ENCODE measurements around the gene DIPK1A.

DIPK1A gene

GRCh38 chr1:92960395-92961130 lies 699 bp downstream of the DIPK1A start:
- peaks cover 5% of the 10 kb centered on the region; the same call in 1 of the 2 replicates for H3K4me1 ChIP-seq (ENCODE audit: control insufficient read depth, insufficient read depth, low read length)
- ChIA-PET CTCF (interaction anchor here (0.6 to 4.1 kb wide), 17 partner anchors 8 to 189 kb away, joined by 3 to 50 read pairs (median 3); no protein-coding TSS in a partner anchor), POLR2A (interaction anchor here (0.7 to 1.9 kb wide), 4 partner anchors 10 to 128 kb away, joined by 4 to 7 read pairs (median 4); no protein-coding TSS in a partner anchor)
- H3K36me3 ChIP-seq (ENCODE audit: control insufficient read depth in 2 of 2, insufficient read depth in 1 of 2, low read length in 2 of 2): no peaks in the 10 kb centered on the region
- peak overlapping the region; percentile 74; the same call in 1 of the 2 replicates for H3K27ac ChIP-seq (ENCODE audit: extremely low read depth, low read depth, low read length)
- peak overlapping the region; percentile 77 for H3K4me3 ChIP-seq (ENCODE audit: low read depth, low read length)
- no peaks in the 10 kb centered on the region for H3K9me3 ChIP-seq (ENCODE audit: control insufficient read depth, insufficient read depth, low read depth, low read length)
- peak; percentile 19; the same call in 1 of the 2 replicates for TF ChIP-seq ZNF449 (tag by site-specific recombination; IDR thresholded peaks at IDR 0.05)
- peak; percentile 38 for TF ChIP-seq ZBTB26 (tag by site-specific recombination; optimal IDR thresholded peaks at IDR 0.05)
- TF ChIP-seq ZNF366 (tag by site-specific recombination; conservative IDR thresholded peaks at IDR 0.05): peak; percentile 80
- TF ChIP-seq SCRT1 (tag by site-specific recombination; IDR thresholded peaks at IDR 0.05; ENCODE audit: borderline replicate concordance): no peak
- TF ChIP-seq, protein P1, sequence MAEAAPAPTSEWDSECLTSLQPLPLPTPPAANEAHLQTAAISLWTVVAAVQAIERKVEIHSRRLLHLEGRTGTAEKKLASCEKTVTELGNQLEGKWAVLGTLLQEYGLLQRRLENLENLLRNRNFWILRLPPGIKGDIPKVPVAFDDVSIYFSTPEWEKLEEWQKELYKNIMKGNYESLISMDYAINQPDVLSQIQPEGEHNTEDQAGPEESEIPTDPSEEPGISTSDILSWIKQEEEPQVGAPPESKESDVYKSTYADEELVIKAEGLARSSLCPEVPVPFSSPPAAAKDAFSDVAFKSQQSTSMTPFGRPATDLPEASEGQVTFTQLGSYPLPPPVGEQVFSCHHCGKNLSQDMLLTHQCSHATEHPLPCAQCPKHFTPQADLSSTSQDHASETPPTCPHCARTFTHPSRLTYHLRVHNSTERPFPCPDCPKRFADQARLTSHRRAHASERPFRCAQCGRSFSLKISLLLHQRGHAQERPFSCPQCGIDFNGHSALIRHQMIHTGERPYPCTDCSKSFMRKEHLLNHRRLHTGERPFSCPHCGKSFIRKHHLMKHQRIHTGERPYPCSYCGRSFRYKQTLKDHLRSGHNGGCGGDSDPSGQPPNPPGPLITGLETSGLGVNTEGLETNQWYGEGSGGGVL (tag by site-specific recombination; IDR thresholded peaks at IDR 0.05): peak; percentile 69
- TF ChIP-seq, protein P2, sequence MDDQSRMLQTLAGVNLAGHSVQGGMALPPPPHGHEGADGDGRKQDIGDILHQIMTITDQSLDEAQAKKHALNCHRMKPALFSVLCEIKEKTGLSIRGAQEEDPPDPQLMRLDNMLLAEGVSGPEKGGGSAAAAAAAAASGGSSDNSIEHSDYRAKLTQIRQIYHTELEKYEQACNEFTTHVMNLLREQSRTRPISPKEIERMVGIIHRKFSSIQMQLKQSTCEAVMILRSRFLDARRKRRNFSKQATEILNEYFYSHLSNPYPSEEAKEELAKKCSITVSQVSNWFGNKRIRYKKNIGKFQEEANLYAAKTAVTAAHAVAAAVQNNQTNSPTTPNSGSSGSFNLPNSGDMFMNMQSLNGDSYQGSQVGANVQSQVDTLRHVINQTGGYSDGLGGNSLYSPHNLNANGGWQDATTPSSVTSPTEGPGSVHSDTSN (CRISPR knock-in tag; IDR thresholded peaks at IDR 0.05): 0 out of 2 replicates have a peak, but pooled peaks have one; percentile 33
- TF ChIP-seq, protein P3, sequence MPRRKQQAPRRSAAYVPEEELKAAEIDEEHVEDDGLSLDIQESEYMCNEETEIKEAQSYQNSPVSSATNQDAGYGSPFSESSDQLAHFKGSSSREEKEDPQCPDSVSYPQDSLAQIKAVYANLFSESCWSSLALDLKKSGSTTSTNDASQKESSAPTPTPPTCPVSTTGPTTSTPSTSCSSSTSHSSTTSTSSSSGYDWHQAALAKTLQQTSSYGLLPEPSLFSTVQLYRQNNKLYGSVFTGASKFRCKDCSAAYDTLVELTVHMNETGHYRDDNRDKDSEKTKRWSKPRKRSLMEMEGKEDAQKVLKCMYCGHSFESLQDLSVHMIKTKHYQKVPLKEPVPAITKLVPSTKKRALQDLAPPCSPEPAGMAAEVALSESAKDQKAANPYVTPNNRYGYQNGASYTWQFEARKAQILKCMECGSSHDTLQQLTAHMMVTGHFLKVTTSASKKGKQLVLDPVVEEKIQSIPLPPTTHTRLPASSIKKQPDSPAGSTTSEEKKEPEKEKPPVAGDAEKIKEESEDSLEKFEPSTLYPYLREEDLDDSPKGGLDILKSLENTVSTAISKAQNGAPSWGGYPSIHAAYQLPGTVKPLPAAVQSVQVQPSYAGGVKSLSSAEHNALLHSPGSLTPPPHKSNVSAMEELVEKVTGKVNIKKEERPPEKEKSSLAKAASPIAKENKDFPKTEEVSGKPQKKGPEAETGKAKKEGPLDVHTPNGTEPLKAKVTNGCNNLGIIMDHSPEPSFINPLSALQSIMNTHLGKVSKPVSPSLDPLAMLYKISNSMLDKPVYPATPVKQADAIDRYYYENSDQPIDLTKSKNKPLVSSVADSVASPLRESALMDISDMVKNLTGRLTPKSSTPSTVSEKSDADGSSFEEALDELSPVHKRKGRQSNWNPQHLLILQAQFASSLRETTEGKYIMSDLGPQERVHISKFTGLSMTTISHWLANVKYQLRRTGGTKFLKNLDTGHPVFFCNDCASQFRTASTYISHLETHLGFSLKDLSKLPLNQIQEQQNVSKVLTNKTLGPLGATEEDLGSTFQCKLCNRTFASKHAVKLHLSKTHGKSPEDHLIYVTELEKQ (tag by site-specific recombination; IDR thresholded peaks at IDR 0.05; ENCODE audit: borderline replicate concordance): no peak
- TF ChIP-seq ZNF561 (tag by site-specific recombination; IDR thresholded peaks at IDR 0.05; ENCODE audit: borderline replicate concordance): no peak
- TF ChIP-seq ZNF629 (tag by site-specific recombination; IDR thresholded peaks at IDR 0.05): peak; percentile 54; the same call in 1 of the 2 replicates
- no peak for TF ChIP-seq ZNF549 (tag by site-specific recombination; IDR thresholded peaks at IDR 0.05)
- 0 out of 2 replicates have a peak, but pooled peaks have one; percentile 27 for TF ChIP-seq KLF16 (tag by site-specific recombination; IDR thresholded peaks at IDR 0.05)
- TF ChIP-seq ZNF639 (tag by site-specific recombination; IDR thresholded peaks at IDR 0.05): 0 out of 2 replicates have a peak, but pooled peaks have one; percentile 29
- TF ChIP-seq KLF8 (tag by site-specific recombination; IDR thresholded peaks at IDR 0.05): peak; percentile 47; the same call in 1 of the 2 replicates
- peak; percentile 100 for TF ChIP-seq PRDM10 (tag by site-specific recombination; IDR thresholded peaks at IDR 0.05)
- 0 out of 2 replicates have a peak, but pooled peaks have one; percentile 76 for TF ChIP-seq ZNF2 (tag by site-specific recombination; IDR thresholded peaks at IDR 0.05)
- TF ChIP-seq ZNF10 (tag by site-specific recombination; IDR thresholded peaks at IDR 0.05): no peak
- TF ChIP-seq ZNF654 (tag by site-specific recombination; IDR thresholded peaks at IDR 0.05; ENCODE audit: low read depth): peak; percentile 82
- TF ChIP-seq KLF10 (tag by site-specific recombination; IDR thresholded peaks at IDR 0.05): no peak; the same call in 1 of the 2 replicates
- TF ChIP-seq ZNF596 (tag by site-specific recombination; IDR thresholded peaks at IDR 0.05): no peak
- peak; percentile 77 for TF ChIP-seq ZEB2 (tag by site-specific recombination; IDR thresholded peaks at IDR 0.05)
- peak; percentile 23; the same call in 1 of the 2 replicates for TF ChIP-seq ZSCAN30 (tag by site-specific recombination; IDR thresholded peaks at IDR 0.05)

Measured in HEK293 (cell line).